Mucosa of stomach (tissue), 1 donor: ENCODE results near the gene CFAP77.

ENCODE experiments used
- H3K27me3 ChIP-seq: one replicate; pipeline ENCODE4 v1.7.0; 2013; ENCODE audit warnings: mild to moderate bottlenecking, low read length; ENCODE audit not compliant: control insufficient read depth, insufficient read depth
- H3K36me3 ChIP-seq: one replicate; pipeline ENCODE4 v1.7.0; 2013; ENCODE audit warnings: low read length; ENCODE audit not compliant: control insufficient read depth, insufficient read depth
- H3K4me1 ChIP-seq: one replicate; pipeline ENCODE4 v1.7.0; 2013; ENCODE audit warnings: mild to moderate bottlenecking, low read length; ENCODE audit not compliant: control insufficient read depth, insufficient read depth
- H3K4me3 ChIP-seq: one replicate; pipeline ENCODE4 v1.7.0; 2013; ENCODE audit warnings: low read length
- H3K9ac ChIP-seq: one replicate; pipeline ENCODE4 v1.7.0; 2013; ENCODE audit warnings: mild to moderate bottlenecking, low read length, moderate library complexity
- H3K9me3 ChIP-seq: one replicate; pipeline ENCODE4 v1.7.0; 2013; ENCODE audit warnings: mild to moderate bottlenecking, low read length, moderate library complexity; ENCODE audit not compliant: control insufficient read depth
- donor health status: Pancreatic carcinoma.

CFAP77 gene

DNA sequence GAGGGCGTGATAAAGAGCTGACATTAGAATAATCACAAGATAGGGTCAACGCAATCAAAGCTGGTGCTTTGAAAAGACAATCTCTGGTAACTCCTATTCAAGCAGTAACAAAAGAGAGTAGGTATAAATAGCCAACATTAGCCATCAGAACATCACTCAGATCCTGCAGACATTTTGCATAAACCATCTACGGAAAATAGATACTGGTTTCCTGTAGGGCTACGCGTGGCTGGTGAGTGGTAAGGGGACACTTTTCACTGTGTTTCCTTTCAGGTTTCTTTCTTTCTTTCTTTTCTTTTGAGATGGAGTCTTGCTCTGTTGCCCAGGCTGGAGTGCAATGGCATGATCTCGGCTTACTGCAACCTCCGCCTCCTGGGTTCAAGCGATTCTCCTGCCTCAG lies 25.6 kb upstream of the CFAP77 start:
- no peaks in the 10 kb centered on the region for H3K4me1 ChIP-seq
- H3K4me3 ChIP-seq, result no peak overlapping the region
- H3K9me3 ChIP-seq, result no peaks in the 10 kb centered on the region
- H3K36me3 ChIP-seq, result no peaks in the 10 kb centered on the region
- H3K27me3 ChIP-seq, result no peaks in the 10 kb centered on the region
- H3K9ac ChIP-seq, result no peak overlapping the region

DNA sequence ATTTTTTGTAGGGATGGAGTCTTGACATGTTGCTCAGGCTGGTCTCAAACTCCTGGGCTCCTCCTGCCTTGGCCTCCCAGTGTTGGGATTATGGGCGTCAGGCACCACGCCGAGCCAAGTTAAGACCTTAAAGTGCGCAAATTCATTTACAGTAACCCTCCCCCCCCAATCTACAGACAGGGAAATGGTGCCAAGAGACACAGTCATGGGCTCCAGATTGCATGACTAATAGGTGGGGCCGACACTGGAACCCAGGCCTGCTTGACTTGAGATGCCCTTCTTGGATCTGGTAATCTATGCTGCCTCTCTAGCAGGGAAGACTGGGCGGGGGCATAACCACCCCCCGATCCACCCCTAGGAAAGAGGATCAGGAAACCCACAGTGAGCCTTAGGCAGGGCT lies 22.9 kb upstream of the CFAP77 start:
- peaks cover 4% of the 10 kb centered on the region for H3K36me3 ChIP-seq
- no peaks in the 10 kb centered on the region for H3K4me1 ChIP-seq
- H3K4me3 ChIP-seq, result no peak overlapping the region

DNA sequence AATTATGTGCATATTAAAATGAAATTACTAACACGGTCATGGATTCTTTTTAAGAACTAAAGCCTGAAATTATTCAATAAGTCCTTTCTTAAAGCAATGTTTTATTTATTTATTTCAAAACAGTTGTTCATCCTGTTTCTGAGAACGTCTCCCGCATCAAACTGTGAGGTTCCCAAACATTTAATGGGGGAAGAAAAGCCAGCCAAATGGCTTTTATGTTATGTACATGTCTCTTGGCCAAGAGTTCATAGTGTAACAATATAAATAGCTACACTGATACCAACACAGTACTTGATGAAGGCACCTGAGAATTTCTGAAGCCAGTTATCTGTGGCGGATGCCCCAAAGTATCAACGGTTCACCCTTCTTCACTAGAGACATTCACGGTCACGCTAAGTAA lies 19.0 kb upstream of the CFAP77 start:
- Histone ChIP-seq H3K9ac (no peak overlapping the region), H3K4me3 (no peak overlapping the region), H3K9me3 (no peaks in the 10 kb centered on the region), H3K27me3 (no peaks in the 10 kb centered on the region), H3K36me3 (peaks cover 4% of the 10 kb centered on the region), H3K4me1 (no peaks in the 10 kb centered on the region)

More for the DNA sequence above, 22.9 kb upstream of the CFAP77 start:
- Histone ChIP-seq H3K9ac (no peak overlapping the region), H3K27me3 (no peaks in the 10 kb centered on the region), H3K9me3 (no peaks in the 10 kb centered on the region)

DNA sequence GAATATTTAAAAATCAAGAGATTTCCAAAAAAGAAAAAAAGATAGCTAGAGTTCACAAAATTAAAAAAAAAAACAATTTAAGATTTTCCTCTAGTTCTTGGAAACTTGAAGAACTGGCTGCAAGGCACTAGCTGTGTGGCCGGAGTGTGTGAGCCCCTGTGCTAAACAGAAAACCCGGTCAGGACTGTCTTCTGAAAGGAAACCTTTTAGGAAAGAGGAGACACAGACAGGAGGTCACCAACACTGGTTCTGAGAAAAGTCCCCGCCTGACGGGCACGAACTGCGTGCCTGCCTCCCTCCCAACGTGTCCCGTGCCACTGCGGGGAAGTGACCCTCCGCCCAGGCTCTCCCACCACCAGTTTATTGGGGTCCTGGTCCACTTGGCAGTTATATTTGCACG lies 18.6 kb upstream of the CFAP77 start:
- Histone ChIP-seq H3K27me3 (no peaks in the 10 kb centered on the region), H3K9ac (no peak overlapping the region), H3K4me1 (no peaks in the 10 kb centered on the region), H3K4me3 (no peak overlapping the region), H3K36me3 (peaks cover 4% of the 10 kb centered on the region), H3K9me3 (no peaks in the 10 kb centered on the region)

DNA sequence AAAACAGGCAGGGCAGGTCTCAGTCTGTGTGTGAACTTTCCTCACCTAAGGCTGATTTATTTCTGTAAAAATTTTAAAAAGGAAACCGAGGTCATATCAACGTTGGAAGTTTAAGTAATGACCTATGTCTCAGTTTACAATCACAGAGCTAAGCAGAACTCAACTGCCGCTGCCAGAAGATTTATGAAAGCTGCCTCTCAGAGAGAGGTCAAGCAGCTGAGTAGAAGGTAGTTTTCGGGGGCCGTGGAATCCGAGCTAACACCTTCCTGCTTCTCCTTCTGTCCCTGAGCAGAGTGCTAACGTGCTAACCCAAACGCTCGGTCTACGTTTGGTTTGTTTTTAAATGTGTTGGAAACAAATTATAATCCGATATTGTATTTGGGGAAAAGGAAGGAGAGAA lies 14.5 kb upstream of the CFAP77 start:
- Histone ChIP-seq H3K9ac (no peak overlapping the region), H3K27me3 (no peaks in the 10 kb centered on the region), H3K36me3 (peaks cover 4% of the 10 kb centered on the region), H3K9me3 (no peaks in the 10 kb centered on the region), H3K4me1 (no peaks in the 10 kb centered on the region), H3K4me3 (no peak overlapping the region)

DNA sequence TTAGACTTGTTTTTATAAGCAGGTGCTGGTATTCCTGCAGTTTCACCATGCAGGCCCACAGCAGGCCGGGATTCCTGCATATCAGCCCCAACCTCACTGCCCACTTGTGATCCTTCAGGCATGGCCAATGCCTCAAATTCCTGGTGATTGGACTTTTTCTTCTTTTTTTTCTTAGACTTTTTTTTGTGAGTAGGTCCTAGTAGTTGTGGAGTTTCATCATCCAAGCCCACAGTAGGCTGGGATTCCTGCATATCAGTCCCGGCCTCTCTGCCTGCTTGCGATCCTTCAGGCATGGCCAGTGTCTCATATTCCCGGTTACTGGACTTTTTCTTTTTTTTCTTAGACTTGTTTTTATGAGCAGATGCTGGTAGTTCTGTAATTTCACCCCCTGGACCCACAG lies 8.2 kb upstream of the CFAP77 start:
- Histone ChIP-seq H3K27me3 (no peaks in the 10 kb centered on the region), H3K36me3 (no peaks in the 10 kb centered on the region), H3K9ac (no peak overlapping the region), H3K4me1 (peaks cover 9% of the 10 kb centered on the region), H3K9me3 (no peaks in the 10 kb centered on the region), H3K4me3 (no peak overlapping the region)

DNA sequence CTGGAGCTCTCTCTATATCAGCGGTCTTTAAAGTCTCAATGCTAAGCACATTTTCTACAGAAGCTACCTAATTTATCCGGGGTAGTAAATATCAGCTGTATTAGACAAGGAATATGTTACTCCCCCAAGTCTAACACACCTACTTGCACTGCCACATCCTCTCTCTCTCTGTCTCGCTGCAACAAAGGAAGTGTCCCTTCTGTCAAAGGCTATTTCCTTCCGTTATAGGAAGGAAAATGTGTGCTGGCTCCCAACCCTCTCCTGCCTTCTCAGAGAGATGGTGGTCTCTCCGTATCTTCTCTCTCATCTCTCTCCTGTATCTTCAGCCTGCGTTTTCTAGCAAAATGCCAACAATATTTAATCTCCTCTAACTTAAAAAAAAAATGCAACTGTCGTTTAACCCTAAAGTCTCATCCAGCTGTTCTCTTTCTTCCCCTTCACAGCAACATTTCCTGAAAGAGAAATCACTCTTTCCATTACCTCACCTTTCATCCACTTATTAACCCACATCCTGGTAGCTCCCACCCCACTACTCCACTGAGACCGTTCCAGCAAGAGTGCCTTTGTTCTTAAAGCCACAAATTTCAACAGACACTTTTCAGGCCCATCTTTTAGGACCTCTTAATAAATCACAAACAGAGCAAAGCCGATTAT lies 5.7 kb upstream of the CFAP77 start:
- H3K4me1 ChIP-seq, result peaks cover 12% of the 10 kb centered on the region
- H3K4me3 ChIP-seq, result no peak overlapping the region
- H3K36me3 ChIP-seq, result no peaks in the 10 kb centered on the region

DNA sequence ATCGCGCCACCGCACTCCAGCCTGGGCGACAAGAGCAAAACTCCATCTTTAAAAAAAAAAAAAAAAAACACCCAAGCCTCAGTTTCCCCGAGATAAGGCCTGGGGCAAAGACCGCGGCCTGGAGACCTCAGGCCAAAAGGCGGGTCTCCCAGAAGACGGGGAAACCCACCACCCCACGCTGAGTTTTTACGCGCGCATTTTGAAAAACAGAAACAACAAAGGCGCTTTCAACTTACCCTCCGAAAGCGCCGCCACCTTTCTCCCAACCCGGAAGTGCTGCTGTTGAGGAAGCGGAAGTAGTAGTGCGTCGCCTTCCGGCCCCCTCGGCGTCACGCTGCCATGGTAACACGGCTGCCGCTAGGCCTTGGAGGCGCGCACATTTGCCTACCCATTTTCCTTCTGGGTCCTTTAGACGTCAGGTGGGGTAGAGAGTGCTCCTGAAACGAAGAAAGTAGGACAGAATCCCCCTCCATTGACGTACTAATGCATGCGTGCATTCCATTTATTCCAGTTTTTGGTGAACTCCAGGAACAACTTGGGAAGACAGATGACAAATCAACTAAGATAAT lies 3.4 kb upstream of the CFAP77 start, which contains the start of gene TTF1:
TTF1 (minus strand) TSS at position 287 of the 569 bp plus-strand sequence. CDS start 4,019 bp downstream, outside the sequence.
- H3K9me3 ChIP-seq, result no peaks in the 10 kb centered on the region
- H3K27me3 ChIP-seq, result peaks cover 26% of the 10 kb centered on the region
- peaks cover 25% of the 10 kb centered on the region for H3K4me1 ChIP-seq
- no peaks in the 10 kb centered on the region for H3K36me3 ChIP-seq
- peak within 1 kb of the TSS; percentile 65 for H3K4me3 ChIP-seq
- peak within 1 kb of the TSS; percentile 84 for H3K9ac ChIP-seq

More for the DNA sequence above, 5.7 kb upstream of the CFAP77 start:
- Histone ChIP-seq H3K27me3 (peaks cover 3% of the 10 kb centered on the region), H3K9me3 (no peaks in the 10 kb centered on the region), H3K9ac (no peak overlapping the region)

DNA sequence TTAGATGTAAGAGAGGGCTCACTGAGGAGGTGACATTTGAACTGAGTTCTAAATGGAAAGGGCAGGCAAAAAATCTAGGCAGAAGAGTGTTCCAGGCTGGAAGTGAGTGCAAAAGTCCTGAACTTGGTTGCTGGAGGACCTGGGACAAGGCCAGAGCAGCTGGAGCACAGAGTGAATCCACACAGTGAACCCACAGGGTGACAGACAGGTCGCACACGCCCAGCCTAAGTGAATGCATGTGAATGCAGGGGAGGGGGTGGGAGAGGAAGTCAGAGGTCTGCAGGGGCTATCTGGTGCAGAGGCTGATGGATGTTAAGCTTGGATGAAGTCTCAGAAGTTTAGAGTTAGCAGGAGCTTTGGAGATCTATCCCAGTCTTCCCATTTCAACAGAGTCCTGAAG lies 2.8 kb upstream of the CFAP77 start:
- H3K36me3 ChIP-seq, result no peaks in the 10 kb centered on the region
- peak overlapping the region; percentile 84 for H3K9ac ChIP-seq
- H3K4me1 ChIP-seq, result peaks cover 25% of the 10 kb centered on the region
- H3K27me3 ChIP-seq, result peaks cover 30% of the 10 kb centered on the region
- peak overlapping the region; percentile 65 for H3K4me3 ChIP-seq
- H3K9me3 ChIP-seq, result no peaks in the 10 kb centered on the region

DNA sequence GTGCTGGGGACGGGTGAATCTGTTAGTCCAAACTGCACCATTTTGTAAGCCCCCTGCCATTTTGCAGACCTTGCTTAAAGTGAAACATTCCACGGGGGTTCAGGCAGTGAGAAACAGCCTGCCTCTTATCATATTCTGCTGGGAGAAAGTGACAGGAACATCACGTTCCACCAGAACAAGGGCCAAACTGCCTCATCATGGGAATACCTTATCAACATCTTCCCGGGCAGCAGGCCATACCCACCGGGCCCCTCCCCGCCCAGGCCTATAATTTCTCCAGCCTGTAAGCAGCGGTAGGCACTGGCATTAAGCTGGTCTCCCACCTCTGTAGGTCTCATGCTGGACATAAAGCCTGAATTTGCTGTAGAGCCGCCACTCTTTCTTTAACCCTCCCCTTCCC lies 1.5 kb upstream of the CFAP77 start:
- H3K27me3 ChIP-seq, result peaks cover 31% of the 10 kb centered on the region
- no peak overlapping the region for H3K4me3 ChIP-seq
- H3K9ac ChIP-seq, result no peak overlapping the region
- H3K36me3 ChIP-seq, result no peaks in the 10 kb centered on the region
- H3K9me3 ChIP-seq, result no peaks in the 10 kb centered on the region
- peaks cover 25% of the 10 kb centered on the region for H3K4me1 ChIP-seq

DNA sequence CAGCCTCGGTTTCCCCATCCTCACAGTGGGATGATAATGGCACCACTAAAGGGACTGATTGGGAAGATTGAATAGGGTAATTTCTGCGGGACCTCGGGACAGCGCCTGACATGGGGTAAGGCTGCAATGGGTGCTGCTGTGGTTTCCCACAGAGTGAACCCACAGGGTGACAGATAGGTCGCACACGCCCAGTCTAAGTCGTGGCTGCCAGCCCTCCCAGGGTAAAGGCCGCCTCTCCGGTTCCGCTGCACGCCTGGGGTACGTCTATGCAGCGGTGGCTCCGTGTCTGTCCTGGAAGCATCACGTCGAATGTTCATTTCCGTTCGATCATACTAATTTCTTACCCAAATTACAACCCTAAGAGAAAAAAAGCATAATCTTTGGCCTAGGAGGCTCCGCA lies 631 bp downstream of the CFAP77 start:
- peaks cover 22% of the 10 kb centered on the region for H3K4me1 ChIP-seq
- H3K9ac ChIP-seq, result no peak overlapping the region
- H3K9me3 ChIP-seq, result no peaks in the 10 kb centered on the region
- no peak overlapping the region for H3K4me3 ChIP-seq
- peaks cover 52% of the 10 kb centered on the region for H3K27me3 ChIP-seq
- H3K36me3 ChIP-seq, result no peaks in the 10 kb centered on the region

DNA sequence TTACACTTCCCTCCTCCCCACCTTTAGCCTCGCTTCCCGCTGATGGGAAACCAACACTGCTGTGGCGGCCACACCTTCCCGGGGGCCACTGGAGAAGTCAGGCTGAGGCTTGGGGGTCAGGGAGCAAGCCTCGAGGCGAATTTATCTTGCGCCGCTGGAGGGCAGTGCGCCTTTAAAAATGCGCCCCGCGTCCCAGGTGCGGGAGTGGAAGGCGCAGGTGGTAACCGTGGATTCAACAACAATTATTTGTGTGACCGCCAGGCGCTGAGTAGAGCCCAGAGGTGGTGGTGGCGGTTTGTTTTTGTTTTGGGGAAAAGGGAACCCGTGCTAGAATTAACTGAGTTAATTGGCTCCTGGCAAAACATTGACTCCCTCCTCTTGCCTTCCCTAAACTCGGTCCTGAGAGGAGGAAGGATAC lies 1.1 kb downstream of the CFAP77 start:
- Histone ChIP-seq H3K9ac (no peak overlapping the region), H3K36me3 (no peaks in the 10 kb centered on the region), H3K4me1 (peaks cover 17% of the 10 kb centered on the region), H3K9me3 (no peaks in the 10 kb centered on the region), H3K4me3 (no peak overlapping the region), H3K27me3 (peaks cover 55% of the 10 kb centered on the region)
